ENCODE measurements around the gene EPS8L2. TPM values are rescaled to one million over a fixed set of nuclear protein-coding genes. Genes with fewer than 3 reads are reported as not detected.

EPS8L2 gene
- total RNA-seq, 1 donor from 2014 or later = 35.6 TPM

Other genes with a start within 250 kb of the EPS8L2 start
- gene RNH1, start 199.0 kb upstream of the EPS8L2 start, total RNA-seq = 83.8 TPM
- 27.9 TPM for gene HRAS, start 170.7 kb upstream of the EPS8L2 start, total RNA-seq
- 0.69 TPM for gene LRRC56, start 168.7 kb upstream of the EPS8L2 start, total RNA-seq
- gene LMNTD2, start 145.5 kb upstream of the EPS8L2 start, total RNA-seq = 0.69 TPM
- gene RASSF7, start 145.3 kb upstream of the EPS8L2 start, total RNA-seq = 7.7 TPM
- 18.8 TPM for gene PHRF1, start 129.8 kb upstream of the EPS8L2 start, total RNA-seq
- 6.6 TPM for gene IRF7, start 90.3 kb upstream of the EPS8L2 start, total RNA-seq
- not detected for gene CDHR5, start 81.3 kb upstream of the EPS8L2 start, total RNA-seq
- 2.6 TPM for gene SCT, start 79.0 kb upstream of the EPS8L2 start, total RNA-seq
- gene DRD4, start 69.0 kb upstream of the EPS8L2 start, total RNA-seq = not detected
- gene DEAF1, start 11.0 kb upstream of the EPS8L2 start, total RNA-seq = 15.7 TPM
- gene TMEM80, start 10.4 kb upstream of the EPS8L2 start, total RNA-seq = 7.8 TPM
- 134 TPM for gene TALDO1, start 41.2 kb downstream of the EPS8L2 start, total RNA-seq
- 15.3 TPM for gene GATD1, start 71.3 kb downstream of the EPS8L2 start, total RNA-seq
- not detected for gene CEND1, start 83.9 kb downstream of the EPS8L2 start, total RNA-seq
- 11.6 TPM for gene SLC25A22, start 92.0 kb downstream of the EPS8L2 start, total RNA-seq
- gene PIDD1, start 99.0 kb downstream of the EPS8L2 start, total RNA-seq = 4.6 TPM
- 391 TPM for gene RPLP2, start 103.7 kb downstream of the EPS8L2 start, total RNA-seq
- gene PNPLA2, start 112.7 kb downstream of the EPS8L2 start, total RNA-seq = 60.0 TPM
- gene CRACR2B, start 121.7 kb downstream of the EPS8L2 start, total RNA-seq = 5.6 TPM
- gene CD151, start 126.7 kb downstream of the EPS8L2 start, total RNA-seq = 70.8 TPM
- gene POLR2L, start 136.3 kb downstream of the EPS8L2 start, total RNA-seq = 64.4 TPM
- gene TSPAN4, start 136.6 kb downstream of the EPS8L2 start, total RNA-seq = 35.8 TPM
- 29.3 TPM for gene CHID1, start 204.6 kb downstream of the EPS8L2 start, total RNA-seq
- gene AP2A2, start 219.6 kb downstream of the EPS8L2 start, total RNA-seq = 29.1 TPM

Data from skin of body (tissue), 1 donor.